ENCODE measurements around the gene ZMIZ1.
"Not testable (repeated sequence)": the region's sequence is repeated elsewhere in the genome, so short reads cannot be mapped to it uniquely, and the experiment has no call there.

Gene ZMIZ1

DNA sequence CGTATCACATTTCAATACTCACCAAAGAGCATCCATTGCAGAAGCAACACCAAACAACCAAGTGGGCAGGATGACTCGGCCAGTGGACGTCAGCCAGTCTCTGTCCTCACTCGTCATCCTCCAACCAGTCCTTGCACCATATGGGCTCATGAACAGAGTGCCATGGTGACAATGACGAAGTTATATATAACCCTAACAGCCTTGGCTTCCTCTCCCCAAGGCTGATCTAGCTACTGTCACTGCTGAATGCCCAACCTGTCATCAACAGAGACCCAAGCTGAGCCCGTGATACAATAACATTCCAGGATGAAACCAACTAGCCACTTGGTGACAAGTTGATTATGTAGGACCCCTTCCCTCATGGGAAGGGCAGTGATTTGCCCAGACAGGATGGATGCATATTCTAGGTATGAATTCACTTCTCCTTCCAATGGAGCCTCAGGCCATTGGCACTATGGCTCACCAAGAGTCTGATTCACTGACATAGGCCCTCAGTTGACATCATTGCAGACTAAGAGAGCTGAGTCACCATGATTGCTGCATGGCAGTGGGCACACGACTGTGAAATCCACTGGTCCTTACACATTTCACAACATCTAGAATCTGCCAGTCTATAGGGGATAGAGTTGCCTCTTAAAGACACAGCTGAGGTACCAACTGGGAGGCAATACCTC is 252.2 kb downstream of the ZMIZ1 start:
- DNase-seq (ENCODE audit: low read depth, low spot score), result peak; percentile 65

DNA sequence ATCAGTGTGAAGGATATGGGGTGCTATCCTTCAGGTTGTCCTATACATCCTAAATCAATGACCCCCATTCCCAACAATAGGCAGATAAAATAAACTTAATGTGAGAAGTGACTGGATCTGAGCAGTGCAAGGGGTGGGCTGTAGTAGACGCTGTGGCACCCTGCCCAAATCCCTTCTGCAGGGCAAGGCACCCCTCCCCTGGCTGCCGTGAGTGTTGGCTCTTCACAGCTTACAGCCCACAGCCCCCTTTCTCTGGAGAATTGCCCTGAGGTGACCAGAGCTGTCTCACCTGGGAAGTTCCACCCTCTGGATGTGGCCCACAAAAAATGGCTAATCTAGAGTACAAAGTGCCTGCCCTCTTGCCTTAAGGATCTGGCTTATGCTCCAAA is 252.7 kb downstream of the ZMIZ1 start:
- DNase-seq (ENCODE audit: low read depth, low spot score), result no peak

DNA sequence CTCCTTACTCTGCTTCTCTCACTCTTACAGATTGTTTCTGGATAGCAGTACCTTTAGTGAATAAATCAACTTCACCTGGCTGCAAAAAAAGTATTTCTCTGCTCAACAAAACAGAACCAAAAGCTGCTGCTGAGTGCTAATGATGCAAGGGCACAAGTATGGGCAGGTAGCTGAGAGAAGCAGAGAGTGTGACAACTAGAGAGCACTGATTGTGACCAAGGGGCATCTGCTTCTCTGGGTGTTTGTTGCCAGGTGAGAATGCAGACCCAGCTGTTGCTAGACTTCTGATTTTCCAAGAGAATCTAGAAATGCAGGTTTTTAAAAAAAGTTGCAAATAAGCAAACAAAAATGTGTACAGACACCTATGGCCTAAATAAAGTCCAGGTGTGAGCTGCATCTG is 253.2 kb downstream of the ZMIZ1 start:
- no peak for DNase-seq (ENCODE audit: low read depth, low spot score)

DNA sequence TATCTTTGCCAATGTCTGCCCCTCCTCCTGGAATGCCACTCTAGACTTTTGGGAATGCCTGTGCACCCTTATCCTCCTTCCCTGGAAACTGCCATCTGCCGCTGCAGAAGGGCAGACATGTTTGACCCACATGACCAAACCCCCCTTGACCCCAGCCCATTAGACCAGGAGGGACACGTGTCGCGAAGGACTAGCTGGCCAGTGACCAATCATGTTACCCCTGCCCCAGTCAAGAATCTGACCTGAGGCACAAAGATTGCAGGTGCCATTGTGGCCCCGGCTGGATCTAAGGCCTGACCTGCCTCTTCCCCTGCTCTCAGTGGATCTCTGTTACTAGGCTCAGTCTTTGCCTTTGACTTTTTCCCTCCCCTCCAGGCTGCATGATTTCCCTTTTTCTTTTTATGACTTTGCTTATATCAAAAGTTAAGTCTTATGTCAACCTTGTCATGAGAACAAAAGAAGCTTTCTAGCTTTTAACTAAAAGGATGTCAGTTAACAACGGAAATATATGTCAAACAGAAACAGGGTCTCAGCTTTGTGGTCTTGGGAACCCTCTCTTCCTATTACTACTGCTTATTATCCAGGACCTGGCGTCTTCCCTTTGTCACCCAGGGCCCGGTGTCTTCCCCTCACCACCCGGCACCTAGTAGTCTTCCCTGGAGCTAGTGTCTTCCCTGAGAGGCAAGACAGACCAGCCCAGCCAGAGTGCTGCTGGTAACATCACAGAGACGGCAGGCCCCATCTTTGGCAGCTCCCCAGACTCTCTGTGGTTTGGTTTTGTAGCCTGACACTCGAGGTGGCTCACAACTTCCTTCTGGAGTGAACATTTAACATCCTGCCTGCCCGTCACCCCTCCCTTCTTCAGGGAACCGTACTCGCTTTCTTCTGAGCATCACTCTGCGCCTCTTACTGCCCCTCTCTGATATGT is 254.1 kb downstream of the ZMIZ1 start:
- DNase-seq (ENCODE audit: low read depth, low spot score), result peak; percentile 87

DNA sequence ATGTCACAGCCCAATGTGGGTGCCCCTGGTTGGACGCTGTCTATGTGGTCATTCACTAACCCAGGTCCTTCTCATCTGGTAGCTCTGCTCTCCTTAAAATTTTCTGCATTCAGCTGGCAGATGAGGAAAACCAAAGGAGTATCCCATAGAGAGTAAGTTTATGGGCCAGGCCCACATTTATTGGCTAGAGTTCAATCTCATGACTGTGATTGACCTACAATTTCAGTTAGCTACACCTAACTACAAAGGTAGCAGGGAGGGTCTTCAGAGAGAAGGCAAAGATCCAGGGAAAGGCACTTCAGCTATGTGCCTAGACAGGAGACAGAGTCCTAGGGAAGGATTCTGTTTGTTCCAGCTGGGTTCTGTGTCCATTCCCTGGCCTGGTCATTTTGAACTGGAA is 254.8 kb downstream of the ZMIZ1 start:
- no peak for DNase-seq (ENCODE audit: low read depth, low spot score)

DNA sequence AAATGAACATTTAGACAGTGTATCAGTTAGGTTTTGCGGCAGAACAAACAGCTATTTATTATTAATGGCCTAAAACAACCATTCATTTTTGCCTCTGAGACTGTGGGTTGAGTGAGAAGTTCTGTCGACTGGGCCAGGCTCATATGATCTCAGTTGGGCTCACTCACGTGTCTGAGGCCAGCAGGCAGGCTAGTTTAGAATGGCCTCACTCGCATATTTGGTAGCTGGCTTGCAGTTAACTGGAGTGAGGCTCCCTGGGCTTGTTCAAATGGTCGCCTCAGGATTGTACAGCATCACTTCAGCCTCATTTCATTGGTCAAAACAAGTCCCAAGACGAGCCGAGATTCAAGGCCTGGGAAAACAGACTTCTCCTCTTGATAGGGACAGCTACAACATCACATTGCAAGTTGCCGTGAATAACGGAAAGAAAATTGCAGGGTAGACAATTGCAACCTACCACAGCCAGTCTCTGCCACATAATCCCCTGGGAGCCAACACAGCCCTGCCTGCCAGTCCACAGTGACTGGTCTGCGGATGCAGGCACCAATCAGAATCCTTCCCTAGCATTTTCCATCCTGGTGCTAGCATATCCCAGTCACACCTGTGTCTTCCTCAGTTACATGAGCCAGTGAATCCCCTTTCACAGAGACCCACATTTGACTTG is 255.4 kb downstream of the ZMIZ1 start:
- no peak for DNase-seq (ENCODE audit: low read depth, low spot score)

DNA sequence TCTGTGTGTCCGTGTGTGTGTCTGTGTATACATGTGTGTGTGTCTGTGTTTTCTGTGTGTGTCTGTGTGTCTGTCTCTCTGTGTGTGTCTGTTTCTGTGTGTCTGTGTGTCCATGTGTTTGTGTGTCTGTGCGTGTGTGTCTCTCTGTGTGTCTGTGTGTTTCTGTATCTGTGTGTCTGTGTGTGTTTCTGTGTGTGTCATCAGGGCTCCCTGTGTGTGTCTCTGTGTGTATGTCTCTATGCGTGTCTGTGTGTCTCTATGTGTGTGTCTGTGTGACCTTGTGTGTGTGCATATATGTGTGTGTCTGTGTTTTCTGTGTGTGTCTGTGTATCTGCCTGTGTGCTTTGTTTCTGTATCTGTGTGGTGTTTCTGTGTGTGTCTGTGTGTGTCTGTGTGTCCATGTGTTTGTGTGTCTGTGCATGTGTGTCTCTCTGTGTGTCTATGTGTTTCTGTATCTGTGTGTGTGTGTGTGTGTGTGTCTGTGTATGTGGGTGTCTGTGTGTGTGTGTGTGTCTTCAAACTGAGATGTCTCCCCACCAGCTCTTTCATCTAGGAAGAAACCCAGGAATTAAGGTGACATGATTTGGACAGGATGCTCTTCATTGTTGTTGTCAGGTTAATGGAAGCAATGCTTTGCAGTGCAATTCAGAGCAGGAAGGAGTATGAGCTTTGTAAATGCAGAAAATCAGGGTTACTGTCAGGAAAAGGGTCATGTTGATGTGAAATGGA is 257.8 kb downstream of the ZMIZ1 start:
- DNase-seq (ENCODE audit: low read depth, low spot score), result no peak

DNA sequence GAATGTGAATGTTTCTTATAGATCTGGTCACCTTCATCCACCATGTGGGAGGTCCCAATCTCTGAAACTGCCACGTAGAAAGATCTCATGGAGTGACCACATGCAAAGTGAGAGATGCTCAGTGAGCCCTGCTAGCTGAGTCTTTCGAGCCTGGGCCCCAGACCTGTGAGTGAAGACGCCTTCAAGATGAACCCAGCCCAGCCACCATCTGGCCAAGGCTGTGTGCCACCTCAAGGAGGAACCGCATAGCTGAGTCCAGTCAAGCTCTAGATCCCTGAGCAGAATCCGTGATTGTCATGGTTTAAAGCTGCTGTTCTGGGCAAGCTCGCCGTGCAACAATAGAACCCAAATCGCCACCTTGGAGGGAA is 258.3 kb downstream of the ZMIZ1 start:
- no peak for DNase-seq (ENCODE audit: low read depth, low spot score)

DNA sequence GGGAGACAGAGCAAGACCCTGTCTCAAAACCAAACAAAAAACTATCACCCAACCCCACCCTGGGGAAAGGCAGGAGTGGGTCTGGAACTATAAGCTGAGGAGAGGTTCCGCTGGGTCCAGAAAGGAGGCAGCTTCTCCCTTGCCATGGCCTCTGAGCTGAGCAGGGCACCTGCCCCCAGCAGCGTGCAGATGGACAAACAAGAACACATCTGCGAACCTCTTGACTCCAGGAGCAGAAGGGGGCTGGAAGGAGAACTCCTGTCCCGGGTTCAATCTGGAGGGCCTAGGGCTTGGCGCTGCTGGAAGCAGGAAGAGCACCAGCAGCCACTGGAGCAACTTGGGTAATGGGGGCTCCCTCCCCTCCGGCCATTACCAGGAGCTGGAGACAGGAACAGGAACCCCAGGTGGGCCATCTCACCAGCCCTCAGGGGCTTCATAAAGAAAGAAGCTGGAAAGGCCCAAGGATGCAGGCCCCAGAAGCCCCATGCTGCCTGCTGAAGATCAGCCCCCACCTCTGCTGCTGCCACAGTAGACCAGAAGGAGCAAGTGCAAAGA is 259.5 kb downstream of the ZMIZ1 start:
- DNase-seq (ENCODE audit: low read depth, low spot score), result no peak

DNA sequence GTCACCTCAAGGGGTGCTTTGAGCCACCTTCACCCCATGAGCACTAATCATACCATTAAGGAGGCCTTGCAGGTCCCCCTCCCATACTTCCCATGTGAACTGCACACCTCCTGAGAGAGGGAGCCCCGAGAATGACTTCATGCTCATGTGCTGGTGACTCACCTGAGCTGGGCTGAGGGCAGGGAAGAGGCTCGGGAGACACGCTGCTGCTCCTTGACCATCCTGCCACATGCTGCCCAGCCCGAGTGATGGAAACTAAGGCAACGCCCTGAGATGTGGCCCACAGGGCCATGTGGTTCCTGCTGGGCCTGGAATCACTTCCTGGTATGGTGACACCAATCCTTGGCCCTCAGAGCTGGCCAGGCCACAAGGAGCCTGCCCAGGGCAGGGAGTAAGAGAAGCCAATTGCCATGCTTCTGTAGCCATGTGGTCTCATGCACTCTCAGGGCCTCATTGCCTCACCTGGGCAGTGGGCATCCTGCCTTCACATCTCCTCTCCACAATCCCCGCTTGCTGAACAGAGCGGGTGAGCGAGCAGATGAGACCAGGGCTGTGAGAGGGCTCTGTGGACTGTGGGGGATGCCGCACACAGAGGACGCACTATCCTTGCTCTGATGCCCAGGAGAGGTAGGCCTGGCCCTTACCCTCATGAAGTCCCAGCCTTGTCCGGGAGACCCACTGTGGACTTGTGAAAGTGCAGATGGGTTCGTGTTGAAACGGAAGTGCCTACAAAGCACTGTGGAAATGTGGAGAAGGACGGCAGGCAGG is 260.2 kb downstream of the ZMIZ1 start:
- DNase-seq (ENCODE audit: low read depth, low spot score), result peak; percentile 37

DNA sequence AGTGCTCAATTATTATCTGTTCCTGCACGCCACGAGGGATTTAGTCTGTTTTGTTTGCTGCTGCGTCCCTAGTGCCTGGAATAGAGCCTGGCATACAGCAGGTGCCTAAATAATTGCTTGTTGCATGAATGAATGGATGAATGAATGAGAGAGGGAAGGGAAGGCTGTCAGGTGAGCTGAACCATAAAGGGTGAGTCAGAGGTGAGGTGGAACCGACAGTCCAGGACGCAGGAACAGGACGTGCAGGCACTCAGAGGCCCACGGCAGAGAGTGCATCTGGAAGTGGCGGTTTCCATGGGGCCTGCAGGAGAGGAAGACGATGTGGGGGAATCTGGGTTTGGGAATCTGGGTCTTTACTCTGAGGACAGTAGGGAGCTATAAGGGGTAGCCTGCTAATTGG is 260.8 kb downstream of the ZMIZ1 start:
- DNase-seq (ENCODE audit: low read depth, low spot score), result no peak

DNA sequence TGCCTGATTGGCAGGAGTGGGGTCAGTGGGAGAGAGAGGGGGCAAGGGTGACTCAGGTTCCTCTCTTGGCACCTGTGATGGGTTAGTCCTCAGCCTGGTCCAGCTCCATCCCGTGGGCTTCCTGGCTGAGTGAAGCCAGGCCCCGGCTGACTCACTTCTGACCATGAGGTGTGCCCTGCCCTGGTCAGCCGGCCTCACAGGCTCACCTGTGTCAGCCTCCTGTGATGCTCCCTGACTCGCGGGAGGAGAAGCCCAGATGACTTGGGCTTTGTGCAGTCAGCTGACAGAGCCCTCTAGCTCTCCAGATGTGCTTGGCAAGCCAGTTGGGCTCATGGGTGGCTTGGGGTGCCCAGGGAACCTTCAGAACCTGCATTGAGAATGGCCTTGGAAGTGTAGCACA is 262.5 kb downstream of the ZMIZ1 start:
- DNase-seq (ENCODE audit: low read depth, low spot score), result no peak

DNA sequence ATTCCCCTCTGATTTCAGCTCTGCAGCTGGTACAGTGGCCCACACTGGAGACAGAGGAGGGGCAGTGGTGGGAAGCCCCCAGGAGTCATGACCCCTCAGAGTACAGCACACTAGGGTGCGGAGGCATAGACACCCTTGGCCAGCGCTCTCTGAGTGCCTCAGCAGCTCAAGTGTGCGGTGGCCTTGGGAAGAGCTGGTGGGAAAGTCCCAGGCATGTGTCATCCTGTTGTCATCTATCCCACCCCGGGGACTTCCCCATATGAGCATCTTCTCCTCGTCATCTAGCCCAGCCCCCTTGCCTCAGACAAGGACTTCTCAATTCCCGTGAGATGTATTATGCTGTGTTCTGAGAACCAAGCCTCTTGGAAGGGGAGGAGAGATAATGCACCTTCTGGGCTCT is 262.9 kb downstream of the ZMIZ1 start:
- peak; percentile 67 for DNase-seq (ENCODE audit: low read depth, low spot score)

DNA sequence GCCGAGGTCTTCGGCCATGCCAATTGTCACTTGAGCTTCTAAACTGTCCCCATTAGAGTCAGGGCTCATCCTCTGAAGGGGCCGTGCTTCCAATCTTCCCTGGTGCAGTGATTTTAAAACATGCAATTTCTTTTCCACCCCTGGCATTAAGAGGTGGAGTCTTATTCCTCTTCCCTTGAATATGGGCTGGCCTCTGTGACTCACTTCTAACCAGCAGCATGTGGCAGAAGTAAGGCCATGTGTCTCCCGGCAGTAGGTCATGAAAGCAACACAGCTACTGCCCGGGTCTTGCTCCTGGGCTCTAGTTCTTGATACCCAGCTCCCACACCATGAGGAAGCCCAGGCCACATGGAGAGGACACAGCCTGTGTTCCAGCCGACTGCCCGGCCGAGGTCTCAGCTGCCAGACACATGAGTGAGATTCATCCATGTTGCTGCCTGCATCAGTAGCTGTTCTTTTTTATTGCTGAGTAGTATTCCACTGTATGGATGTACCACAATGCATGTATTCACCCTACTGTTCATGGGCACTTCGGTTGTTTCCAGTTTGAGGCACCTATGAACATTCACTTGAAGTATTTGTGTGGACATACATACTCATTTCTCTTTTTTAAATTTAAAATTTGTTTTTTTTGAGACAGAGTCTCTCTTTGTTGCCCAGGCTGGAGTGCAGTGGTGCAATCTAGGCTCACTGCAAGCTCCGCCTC is 264.0 kb downstream of the ZMIZ1 start:
- DNase-seq (ENCODE audit: low read depth, low spot score), result not testable (repeated sequence)

DNA sequence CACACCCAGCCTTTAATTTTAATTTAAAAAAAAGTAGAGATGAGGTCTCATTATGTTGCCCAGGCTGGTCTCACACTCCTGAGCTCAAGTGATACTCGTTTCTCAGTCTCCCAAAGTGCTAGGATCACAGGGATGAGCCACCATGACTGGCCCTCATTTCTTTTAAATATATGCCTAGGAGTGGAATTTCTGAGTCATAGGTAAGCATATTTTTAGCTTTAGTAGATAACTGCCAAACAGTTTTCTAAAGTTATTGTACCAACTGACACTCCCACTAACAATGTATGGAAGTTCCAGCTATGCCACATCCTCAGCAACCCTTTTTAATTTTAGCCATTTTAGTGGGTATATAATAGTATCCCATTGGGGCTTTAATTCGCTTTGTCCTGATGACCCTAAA is 264.7 kb downstream of the ZMIZ1 start:
- peak; percentile 32 for DNase-seq (ENCODE audit: low read depth, low spot score)

DNA sequence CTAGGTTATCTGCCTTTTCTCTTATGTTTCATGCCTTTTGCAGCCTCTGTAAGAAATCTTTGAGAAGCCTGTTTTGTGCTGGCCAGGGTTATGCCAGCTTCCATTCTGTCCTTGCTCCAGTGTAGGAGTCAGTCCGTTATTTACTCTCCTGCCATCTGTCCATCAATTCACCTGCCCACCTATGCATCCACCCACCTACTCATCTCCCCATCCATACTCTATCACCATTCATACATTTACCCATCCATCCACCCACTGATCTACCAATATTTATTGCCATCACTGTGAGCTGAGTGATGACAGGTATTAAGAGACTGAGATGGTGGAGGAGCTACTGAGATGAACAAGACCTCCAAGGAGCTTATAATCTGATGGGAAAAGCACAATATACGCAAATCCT is 265.8 kb downstream of the ZMIZ1 start:
- DNase-seq (ENCODE audit: low read depth, low spot score), result no peak

DNA sequence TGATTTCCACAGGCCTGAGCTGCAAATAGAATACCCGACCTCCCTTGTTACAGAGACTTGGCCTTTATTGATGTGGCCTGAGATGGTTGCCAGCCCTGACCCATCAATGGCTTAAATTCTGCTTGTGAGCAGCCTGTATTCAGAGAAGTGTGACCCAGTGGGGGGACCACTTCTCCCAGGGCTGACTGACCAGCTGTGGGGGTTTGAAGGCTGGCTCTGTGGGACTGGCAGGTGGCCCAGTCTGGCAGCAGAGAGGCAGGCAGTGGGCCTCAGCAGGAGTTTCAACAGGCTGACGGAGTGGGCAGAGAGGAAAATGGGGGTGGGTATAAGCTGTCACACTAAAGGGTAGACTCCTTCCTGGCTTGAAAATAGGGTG is 266.3 kb downstream of the ZMIZ1 start:
- no peak for DNase-seq (ENCODE audit: low read depth, low spot score)

DNA sequence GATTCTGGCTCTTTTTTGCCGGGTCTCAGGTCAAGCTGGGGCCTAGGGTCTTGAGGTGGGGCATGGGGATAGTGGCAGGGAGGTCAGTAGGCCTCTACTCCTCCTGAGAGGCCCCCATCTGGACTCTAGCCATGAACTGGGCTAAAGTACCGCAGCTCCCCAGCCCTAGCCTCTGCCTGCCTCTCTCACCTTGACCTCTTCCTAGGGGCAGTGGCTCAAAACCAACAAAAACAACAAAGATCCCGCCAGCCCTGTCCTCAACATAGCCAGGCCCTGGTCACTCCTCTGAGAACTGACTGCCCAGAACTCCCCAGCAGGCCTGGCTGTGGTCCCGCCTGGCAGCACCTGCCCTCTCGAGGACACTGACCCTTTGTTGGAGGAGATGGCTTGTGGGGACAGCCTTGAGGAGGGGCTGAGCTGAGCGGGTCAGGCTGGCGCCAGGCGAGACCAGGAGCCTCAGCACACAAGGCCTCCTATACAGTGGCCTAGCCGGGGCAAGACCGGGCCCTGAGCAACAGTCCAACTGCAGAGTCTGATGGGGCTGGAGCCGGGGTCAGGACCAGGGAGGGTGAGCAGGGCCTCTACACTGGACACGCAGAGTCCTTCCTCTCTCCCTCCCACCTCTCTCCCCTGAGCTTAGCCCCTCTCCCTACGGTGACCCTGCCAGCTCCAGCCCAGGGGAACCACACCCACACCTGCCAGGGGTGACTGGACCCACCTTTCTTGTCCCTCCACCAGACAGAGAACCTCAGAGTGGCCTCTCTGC is 266.9 kb downstream of the ZMIZ1 start:
- DNase-seq (ENCODE audit: low read depth, low spot score), result no peak

DNA sequence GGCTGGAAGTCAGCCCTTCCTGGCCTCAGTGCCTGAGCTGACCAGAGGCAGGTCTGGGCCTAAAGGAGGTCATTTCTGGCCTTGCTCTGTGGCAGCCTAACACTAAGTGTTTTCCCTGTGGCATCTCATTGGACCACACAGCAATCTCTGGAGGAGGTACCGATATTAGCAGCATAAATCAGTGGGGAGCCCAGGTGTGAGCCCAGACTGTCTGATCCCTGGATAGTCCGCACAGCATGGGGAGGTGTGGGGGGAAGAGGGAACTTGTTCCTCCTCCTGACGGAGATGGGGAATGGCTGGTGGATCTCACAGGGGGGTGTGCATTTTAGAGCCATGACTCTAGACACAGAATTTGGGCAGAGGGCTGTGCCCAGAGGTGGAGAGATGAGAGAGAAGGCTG is 267.5 kb downstream of the ZMIZ1 start:
- DNase-seq (ENCODE audit: low read depth, low spot score), result no peak

DNA sequence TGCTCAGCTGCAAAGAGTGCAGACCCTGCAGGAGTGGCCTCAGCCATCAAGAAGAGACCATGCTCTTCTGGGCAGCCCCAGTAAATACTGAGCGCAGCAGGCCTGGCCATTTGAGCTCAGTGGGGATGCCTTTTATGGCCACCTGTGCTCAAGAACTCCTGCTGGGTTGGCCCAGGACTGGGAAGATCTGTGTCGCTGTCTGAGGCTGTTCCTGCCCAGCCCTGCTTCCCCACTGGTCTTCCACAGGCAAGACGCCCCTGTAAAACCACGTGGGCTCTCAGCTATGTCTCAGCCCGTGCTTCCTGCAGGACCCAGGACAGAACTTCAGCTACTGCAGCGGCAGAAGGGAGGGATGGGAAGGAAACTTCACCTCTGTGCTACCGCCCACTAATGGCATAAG is 268.0 kb downstream of the ZMIZ1 start:
- no peak for DNase-seq (ENCODE audit: low read depth, low spot score)
